GM18868 (cell line): ENCODE data around the gene CHST3.
"Not testable (repeated sequence)": the region's sequence is repeated elsewhere in the genome, so short reads cannot be mapped to it uniquely, and the experiment has no call there.

Experiments
- ATAC-seq: cut with Tn5 transposase; IDR thresholded peaks from one replicate; pipeline ENCODE4 v1.9.1; 2021; ENCODE audit warnings: mild to moderate bottlenecking, moderate library complexity; ENCODE audit not compliant: unreplicated experiment

Gene CHST3

DNA sequence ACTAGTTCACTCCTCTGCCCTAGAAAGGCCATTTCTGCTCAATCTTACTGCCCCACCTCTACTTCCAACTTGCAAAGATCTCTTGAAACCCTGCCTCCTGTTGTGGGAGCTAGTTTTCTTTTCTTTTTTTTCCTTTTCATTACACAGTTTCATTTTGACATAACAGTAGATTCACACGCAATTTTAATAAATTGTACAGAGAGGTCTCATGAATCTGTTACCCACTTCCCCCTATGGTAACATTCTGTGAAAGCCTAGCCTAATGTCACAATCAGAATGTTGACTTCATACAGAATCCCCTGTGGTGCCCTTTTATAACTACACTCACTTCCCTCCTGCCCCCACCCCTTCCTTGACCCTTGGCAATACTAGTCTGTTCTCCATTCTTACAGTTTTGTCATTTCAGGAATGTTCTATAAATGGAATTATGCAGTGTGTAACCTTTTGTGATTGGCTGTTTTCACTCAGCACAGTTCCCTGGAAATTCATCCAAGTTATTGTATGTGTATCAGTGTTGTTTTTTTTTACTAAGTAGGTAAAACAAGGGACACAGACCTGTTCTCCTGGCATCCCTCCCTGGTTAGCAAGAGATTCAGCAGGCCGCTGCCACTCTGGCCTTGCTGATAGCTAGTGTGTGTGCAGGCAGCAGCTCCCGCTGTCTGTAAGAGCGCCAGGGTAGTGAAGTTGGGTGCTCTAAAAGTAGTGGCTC, 21.5 kb downstream of the CHST3 start:
- ATAC-seq, result peak; percentile 55

DNA sequence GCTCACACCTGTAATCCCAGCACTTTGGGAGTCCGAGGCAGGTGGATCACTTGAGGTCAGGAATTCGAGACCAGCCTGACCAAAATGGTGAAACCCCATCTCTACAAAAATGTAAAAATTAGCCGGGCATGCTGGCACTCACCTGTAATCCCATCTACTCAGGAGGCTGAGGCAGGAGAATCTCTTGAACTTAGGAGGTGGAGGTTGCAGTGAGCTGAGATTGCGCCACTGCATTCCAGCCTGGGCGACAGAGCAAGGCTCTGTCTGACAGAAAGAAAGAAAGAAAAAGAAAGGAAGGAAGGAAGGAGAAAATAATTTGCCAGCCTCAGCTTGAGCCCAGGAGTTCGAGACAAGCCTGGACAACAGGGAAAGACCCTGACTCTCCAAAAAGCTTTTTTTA, 24.7 kb downstream of the CHST3 start:
- ATAC-seq, result not testable (repeated sequence)

DNA sequence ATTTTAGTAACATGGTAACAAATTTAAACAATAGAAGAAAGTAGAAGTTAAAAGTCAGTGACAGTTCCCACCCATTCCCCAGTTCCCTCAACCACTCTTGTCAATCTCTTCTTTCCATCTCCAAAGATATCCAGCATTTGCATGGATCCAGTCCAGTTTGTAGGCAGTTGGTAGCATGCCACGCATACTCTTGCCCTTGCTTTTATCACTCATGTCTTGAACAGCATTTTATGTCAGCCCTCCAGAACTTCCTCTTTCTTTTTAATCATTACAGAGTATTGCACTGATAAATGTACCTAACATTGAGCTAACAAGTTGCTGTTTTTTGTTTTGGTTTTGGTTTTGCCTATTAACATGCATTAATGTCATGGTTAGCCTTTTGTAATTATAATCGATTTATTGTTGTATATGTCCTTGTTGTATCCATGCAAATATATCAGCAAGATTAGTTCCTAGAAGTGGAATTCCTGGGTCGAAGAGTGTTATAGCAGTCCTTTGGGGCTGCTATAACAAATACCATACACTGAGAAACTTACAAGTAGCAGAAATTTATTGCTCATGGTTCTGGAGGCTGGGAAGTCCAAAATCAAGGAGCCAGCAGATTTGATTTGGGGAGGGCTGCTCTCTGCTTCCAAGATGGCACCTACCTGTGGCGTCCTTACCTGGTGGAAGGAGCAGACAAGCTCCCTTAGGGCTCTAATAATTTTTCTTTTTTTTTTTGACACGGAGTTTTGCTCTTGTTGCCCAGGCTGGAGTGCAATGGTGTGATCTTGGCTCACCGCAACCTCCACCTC, 25.7 kb downstream of the CHST3 start:
- ATAC-seq, result no peak

DNA sequence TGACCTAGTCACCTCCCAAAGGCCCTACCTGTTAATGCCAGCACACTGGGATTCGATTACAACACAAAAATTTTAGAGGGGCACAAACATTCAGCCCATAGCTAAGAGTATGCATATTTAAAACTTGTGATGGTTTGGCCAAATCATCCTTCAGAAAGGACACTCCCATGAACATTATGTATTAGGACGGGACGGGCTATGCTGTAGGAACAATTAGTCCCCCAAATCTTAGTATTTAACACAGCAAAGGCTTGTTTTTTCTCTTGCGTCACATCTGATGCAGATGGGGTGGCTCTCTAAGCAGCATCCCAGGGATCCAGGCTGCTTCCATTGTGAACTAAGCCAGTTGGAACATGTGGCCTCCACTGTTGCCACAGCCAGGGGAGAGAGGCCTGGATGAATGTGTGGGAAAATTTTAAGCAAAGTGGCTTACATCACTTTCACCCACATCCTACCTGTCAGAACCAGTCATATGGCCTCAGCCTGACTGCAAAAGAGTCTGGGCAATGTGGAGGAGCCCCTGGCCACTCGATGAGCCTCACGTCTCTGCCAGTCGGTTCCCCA, 26.6 kb downstream of the CHST3 start:
- no peak for ATAC-seq

DNA sequence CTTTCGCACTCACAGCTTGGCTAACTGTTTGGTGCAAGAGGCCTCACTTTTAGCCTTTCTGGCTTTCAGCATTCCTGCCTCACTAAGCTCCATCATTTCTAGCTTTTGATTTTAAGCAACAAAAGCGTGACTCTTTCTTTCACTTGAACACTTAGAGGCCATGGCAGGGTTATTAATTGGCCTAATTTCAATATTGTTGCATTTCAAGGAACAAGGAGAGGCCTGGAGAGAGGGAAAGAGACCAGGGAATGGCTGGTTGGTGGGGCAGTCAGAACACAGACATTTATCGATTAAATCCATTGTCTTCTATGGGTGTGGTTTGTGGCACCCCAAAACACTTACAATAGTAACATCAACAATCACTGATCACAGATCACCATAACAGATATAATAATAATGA, 31.3 kb downstream of the CHST3 start:
- no peak for ATAC-seq

DNA sequence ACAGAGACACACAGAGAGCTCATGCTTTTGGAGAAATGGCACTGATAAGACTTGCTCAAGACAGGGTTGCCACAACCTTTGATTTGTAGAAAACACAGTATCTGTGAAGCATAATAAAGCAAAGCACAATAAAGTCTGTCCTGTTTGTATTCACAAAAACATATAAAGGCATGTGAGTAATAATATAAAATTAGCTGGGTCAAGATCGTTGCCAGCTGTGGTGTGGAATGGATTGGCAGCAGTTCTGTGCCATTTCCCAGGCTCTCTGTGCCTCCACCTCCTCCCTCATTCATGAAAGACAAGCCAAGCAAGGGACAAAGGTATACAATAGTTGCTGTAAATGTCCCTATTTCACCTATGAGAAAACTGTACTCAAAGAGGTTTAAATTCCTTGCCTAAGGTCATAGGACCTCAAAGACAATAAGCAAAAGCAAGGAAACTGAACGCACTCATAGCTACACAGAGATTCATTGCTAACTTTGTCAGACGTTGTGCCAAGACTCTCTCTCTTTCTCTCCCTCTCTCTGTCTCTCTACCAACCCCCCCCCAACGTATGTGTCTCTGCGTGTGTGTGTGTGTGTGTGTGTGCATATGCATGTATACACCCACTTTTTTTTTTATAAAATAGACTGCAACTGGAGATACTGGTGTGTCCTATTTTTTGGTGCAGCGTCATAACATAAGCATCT, 31.8 kb downstream of the CHST3 start:
- ATAC-seq, result no peak

DNA sequence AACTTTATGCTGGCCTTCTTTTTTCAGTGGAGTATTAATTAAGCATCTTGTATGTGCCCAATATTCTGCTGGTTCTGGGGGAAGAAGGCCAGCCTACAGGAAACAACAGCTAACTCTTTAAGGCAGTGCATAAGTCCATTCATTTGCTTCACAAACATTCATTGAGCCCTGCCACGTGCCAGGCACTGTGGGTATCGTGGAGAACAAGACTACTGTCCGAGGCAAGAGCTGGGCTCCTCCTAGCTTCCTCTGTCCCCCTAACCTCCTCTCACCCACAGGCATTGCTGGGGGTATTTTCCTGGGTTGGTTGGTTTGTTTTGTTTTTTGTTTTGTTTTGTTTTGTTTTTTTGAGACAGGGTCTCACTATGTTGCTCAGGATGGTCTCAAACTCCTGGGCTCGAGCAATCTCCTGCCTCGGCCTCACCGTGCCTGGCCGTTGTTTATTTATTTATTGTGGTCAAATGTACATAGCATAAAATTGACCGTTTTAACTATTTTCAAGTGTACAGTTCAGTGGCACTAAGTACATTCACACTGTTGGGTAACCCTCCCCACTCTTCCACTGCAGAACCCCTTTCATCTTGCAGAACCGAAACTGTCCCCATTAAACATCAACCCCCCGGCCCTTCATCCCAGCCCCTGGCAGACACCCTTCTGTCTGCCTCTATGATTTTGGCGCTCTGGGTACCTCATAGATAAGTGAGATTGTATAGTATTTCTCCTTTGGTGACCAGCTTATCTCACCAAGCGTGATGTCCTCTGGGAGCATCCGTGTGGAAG, 32.6 kb downstream of the CHST3 start:
- no peak for ATAC-seq

DNA sequence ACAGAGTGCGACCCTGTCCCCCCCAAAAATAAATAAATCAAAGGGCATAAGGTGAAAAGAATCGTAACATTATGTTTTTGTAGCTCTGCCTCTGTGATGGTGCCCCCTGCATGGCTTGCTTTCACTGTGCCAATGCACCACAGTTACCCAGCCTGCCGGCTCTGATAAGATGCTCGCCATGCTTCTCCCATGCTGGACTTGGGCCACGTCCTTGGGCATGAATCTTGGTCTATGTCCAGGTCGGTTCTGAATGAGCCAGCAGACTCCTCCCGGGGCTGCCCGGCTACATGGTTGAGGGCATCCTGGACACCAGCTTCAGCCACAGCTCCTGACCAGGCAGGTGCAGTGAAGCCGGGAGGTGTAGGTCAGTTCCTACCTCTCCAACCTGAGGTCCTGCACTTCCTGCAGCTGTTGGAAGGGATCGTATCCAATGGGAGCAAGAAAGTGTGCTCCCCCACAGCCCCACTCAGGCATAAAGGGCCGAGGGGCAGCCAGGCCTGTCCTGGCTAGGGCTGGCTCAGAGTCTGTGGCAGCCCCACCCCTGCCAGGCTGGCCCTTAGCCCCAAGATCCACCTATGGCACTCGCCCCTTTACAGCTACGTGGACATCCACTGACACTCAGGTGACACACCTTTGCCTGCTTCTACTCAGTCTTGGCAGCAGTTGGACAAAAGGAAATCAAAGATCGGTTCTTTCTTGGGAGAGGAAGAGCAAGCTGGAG, 34.1 kb downstream of the CHST3 start:
- ATAC-seq, result no peak

DNA sequence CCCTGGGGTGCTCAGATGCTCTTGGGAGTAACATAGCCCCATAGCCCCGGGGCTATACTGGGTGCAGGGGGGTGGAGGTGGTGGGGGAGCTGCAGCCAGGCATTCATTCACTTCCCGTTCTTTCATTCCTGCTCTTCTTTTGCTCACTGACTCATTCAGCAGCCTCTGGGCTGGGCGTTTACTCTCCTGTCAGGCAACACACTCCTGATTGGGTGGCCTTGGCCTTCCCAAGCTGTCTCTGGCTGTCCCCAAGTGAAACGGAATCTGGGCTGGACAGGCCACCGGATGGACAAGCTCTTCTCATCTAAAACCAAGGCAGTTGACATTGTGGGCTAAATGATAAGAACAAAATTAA, 34.6 kb downstream of the CHST3 start:
- no peak for ATAC-seq

DNA sequence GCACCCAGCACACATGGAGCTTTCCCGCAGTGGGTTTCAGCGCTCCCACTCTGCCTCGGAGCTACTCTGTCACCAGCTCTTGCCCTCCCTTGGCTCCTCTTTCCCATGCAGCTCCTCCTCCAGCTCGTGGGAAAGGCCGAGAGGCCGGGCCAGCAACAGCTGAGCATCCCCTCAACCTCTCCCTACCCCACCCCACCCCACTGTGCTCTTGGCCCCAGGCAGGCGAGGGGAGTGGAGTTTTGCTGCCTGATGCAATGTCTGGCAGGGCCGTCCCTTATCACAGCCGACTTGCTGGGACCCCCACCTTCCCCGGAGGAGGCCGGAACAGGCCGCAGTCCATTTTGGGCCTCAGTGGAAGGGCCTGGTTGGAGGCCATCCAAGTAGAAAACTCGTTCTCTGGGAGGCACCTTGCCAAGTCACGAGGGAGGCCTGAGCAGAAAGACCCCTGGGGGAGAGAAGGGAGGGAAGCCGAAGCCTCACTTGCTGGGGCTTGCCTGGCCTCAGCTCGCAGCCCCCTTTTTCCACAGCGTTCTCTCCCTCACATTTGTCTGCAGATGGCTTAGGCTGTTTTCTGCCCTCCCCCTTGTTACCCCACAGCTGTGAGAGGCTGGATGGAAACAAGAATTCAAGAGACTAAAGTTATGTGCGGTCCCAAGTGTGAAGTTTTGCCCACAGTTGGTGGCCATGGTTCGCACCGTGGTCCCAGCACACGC, 35.3 kb downstream of the CHST3 start:
- ATAC-seq, result no peak

DNA sequence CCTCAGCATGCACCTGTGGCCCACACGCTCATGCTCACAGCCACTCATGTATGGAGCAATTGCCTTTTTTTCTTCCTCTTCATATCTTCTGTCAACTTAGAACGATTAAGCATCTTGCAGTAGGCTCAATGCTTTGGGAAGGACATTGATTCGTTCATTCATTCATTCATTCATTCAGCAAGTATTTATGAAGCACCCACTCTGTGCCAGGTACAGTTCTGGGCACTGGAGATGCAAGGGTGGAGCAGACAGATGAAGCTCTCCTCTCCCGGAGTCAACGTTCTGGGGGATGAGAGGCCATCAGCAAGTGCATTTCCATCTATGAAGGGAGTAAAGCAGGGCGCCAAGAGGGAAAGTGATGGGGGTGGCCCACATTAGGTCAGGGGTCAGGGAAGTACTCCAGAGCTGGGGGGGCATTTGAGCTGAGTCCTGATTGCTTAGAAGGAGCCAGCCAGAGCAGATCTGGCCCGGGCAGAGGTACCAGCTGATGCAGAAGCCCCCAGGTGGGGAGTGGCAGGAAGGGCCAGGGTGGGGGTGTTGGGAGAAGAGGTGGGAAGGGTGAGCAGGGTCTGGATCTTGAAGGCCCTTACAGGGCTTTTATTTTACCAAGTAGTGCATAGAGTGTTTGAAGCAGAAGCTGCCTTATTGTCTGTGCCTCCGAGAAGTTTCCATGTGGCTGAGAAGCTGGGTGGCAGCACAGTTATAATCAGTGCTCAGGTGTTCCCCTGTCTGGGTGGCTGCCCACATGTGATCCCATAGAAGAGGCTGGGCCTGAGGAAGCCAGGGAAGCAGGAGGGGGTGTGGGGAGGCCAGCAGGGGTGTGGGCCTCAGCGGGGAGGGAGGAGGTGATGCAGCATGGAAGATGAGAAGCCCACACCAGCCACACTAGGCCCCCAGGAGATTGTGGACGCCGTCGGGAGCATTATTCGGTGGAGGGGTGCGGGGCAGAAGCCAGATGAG, 36.2 kb downstream of the CHST3 start:
- no peak for ATAC-seq

DNA sequence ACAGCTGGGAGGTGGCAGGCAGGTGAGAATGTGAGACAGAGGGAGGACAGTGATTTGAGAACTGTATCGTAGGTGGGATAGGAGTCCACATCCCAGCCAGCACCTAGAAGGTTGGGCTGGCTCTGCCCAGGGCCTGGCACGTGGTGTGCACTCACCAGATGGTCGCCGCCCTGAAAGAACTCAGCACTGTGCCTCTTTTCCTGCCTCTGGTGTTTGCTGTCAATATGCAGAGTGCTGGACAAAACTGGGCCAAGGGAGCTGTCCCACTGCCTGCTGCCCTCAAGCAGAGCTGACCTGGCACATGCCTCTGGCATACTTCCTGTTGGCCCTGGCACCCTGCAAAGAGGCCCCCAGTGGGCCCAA, 36.8 kb downstream of the CHST3 start:
- no peak for ATAC-seq

DNA sequence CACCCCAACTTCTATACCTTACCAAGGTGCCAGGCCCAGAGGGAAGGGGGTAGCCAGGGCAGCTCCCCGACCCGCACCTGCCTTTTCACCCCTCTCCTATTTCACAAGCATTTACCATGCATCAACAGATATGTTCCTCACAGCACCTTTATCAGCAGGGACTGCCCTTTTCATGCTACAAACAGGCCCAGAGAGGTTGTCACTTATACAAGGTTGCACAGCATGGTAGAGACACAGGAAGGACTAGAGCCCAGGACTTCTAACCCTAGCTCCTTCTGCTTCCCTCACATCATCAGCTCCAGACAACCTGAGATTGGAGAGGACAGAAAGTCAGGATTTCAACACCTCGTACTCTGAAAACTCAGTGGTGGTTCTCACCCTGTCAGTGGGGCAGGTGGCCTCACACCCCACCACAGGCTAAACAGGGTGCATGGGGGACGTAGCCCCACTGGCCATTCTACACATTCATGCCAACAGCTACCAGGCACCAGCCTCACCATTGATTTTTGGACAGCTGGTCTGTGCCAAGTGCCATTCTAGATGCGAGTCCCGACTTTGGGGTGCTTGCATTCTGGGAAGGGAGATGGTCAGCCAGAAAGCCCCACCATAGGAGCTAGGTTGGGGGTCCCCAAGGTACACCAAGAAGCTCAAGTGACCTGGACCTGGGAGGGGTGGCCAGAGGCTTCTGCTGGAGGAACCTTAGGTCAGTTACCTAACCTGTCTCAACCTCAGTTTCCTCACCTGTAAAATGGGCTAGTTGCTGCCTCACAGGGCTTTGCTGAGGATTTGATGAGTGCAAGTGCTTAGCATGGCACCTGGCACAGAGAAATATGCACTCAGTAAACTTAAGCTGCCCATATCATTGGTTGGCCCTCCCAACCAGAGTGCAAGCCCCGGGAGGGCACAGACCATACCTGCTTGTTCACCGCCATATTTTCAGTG, 38.4 kb downstream of the CHST3 start:
- no peak for ATAC-seq

DNA sequence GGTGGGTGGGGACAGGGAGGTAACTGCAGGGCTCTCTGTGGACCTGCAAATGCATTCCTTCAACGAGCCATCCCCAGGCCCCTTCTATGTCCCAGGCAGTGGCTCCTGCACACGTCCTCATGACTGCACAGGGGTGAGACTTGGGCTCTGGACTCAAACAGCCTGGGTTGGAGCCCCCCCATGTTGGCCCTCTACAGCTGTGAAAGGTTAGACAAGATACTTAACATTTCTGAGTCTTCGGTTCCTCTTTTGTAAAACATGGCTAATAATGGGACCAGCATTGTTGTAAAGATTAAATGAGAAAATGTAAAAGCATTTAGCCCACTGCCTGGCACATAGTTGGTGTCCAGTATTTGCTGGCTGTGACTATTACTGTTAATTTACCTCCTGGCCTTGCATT, 41.8 kb downstream of the CHST3 start:
- ATAC-seq, result no peak

DNA sequence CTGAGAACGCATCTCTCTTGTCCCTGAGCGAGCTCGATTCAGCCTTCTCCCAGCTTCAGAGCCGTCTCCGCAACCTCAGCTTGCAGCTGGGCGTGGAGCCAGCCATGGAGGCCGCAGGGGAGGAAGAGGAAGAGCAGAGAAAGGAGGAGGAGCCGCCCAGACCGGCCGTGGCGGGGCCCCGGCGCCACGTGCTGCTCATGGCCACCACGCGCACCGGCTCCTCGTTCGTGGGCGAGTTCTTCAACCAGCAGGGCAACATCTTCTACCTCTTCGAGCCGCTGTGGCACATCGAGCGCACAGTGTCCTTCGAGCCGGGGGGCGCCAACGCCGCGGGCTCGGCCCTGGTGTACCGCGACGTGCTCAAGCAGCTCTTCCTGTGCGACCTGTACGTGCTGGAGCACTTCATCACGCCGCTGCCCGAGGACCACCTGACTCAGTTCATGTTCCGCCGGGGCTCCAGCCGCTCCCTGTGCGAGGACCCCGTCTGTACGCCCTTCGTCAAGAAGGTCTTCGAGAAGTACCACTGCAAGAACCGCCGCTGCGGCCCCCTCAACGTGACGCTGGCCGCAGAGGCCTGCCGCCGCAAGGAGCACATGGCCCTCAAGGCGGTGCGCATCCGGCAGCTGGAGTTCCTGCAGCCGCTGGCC, 43.2 kb downstream of the CHST3 start:
- ATAC-seq, result no peak

DNA sequence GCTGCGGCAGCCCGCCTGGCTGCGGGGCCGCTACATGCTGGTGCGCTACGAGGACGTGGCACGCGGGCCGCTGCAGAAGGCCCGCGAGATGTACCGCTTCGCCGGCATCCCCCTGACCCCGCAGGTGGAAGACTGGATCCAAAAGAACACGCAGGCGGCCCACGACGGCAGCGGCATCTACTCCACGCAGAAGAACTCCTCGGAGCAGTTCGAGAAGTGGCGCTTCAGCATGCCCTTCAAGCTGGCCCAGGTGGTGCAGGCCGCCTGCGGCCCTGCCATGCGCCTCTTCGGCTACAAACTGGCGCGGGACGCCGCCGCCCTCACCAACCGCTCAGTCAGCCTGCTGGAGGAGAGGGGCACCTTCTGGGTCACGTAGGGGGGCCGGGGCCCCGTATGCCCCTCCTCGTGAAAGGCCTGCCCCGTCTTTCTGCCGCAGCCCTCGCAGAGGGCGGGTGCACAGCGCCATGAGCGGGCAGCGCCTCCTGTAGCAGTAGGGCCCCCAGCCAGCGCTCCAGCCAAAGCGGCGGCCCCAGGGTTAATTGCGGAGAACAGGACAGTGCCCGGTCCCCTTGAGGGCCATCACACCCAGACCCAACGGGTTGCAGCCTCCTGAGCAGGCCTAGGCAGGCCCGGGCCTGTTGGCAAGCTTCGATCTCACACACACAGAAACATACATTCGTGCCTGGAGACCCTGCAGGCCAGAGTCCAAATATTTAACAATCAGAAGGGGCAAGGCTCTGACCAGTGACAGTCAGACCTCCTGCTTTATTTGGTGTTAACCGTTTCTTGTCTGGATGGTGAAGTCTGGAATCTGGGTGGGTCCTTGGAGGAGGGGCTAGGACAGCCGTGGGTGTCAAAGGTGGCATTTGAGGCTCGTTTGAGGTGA, 44.1 kb downstream of the CHST3 start:
- ATAC-seq, result no peak
